Colon (tissue), 2 donors: ENCODE results near the gene BCAR1.
"Not testable (repeated sequence)": the region's sequence is repeated elsewhere in the genome, so short reads cannot be mapped to it uniquely, and the experiment has no call there.

Source experiments
- FAIRE-seq: peaks from 2 replicates; lab custom pipeline; 2012; peaks lifted over from hg19 to GRCh38; lab: Jason Lieb, UNC
- donor health status: control.
- donor health status: control.

BCAR1 gene

DNA sequence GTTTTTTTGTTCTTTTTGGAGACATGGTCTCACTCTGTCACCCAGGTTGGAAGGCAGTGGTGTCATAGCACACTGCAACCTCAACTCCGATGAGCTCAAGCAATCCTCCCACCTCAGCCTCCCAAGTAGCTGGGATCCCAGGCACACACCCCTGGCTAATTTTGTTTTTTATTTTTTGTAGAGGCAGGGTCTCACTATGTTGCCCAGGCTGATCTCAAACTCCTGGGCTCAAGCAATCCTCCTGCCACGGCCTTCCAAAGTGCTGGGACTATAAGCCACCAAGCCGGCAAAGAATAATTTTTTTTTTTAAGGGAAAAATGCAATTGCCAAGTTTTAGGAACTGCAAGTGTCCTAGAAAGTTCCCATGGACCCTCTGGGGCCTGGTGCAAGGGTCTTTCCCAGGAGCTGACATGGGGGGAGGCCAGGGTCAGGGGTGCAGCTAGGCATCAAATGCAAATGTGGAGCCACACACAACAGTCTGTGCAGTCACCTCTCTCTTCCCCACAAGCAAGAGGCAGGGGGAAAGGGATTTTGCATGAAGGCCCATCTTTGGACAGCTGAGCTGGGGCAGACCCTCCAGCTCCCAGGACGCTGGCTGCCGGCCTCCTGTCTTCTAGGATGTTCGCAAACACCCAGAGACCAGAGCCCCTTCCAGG, 20.1 kb upstream of the BCAR1 start:
- FAIRE-seq: no peak

DNA sequence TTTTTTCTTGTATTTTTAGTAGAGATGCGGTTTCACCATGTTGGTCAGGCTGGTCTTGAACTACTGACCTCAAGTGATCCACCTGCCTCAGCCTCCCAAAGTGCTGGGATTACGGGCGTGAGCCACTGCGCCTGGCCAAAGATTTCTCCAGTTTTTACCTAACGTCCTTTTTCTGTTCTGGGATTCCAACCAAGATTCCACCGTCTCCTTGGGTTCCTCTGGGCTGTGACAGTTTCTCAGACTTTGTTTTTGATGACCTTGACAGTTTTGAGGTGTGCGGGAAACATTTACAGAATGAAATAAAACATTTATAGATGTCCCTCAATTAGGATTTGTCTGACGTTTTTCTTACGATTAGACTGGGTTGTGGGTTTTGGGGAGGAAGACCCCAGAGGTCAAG, 17.9 kb upstream of the BCAR1 start:
- FAIRE-seq: not testable (repeated sequence)

DNA sequence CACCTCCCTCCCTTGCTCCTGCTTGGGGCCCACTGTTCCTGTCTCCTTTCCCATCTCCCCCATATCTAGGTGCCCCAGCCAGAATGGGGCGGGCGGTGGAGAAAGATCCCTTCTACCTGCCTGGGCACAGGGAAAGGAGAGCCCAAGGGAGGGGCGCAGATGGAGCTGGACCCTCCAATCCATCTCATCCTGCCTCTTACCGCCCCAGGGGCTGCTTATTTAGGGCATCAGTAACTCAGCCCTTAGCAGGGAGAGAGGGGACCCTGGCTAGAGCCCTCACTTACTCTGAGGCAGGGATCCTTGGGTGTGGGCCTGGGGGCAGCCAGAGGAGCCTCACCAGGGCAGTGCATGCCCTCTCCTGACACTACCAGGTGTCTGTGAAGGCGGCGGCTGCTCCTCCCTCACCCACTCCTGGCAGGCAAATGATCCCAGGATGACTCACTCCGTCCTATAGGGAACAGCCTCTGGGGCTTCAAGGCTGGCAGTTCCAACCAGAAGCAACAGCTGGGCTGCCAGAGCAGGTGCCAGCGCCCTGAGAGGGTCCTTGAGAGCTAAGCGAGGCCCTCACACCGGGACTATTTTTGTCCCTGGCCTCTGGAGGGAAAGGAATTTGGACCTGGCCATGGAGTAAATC, 16.3 kb upstream of the BCAR1 start:
- FAIRE-seq: no peak

DNA sequence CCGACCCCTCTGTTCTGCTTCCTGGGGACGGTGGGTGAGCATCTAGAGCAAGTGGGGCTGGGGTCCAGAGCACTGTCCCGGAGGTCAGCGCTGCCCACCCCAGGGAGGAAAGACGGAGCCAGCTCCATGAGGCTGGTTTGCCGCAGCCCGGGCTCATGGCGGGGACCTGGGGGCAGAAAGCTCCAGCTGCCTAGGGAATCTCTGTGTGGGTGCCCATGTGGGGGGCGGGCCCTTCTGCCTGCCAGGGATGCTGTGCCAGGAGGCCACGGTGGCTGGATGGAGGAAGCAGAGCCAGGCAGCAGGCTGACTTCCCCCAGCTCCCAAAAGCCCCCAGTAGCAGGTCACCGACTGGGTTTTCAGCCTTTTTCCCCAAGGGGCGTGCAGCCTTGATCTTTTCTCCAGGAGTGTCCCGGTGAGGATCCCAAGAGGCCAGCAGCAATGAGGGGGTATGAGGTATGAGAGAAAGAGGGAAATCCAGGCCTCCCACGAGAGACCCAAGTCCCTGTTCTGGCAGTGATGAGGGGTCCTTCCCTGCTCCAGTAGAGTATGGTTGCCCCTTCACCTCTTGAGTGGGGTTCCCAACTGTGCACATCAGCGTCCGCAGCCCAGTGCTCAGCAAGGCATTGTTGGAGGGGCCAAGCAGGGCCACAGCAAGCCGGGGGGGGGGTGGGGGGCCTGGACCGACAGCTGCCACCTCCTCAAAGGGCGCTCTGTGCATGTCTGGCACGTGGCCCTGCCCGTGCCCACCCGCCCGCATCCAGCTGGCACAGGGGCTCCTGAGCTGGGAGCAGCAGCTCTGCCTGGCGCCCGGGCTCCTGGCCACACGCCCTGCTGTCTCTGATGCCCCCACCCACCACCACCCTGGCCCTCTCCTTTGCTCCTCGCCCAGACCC, 15.6 kb upstream of the BCAR1 start:
- no peak for FAIRE-seq

DNA sequence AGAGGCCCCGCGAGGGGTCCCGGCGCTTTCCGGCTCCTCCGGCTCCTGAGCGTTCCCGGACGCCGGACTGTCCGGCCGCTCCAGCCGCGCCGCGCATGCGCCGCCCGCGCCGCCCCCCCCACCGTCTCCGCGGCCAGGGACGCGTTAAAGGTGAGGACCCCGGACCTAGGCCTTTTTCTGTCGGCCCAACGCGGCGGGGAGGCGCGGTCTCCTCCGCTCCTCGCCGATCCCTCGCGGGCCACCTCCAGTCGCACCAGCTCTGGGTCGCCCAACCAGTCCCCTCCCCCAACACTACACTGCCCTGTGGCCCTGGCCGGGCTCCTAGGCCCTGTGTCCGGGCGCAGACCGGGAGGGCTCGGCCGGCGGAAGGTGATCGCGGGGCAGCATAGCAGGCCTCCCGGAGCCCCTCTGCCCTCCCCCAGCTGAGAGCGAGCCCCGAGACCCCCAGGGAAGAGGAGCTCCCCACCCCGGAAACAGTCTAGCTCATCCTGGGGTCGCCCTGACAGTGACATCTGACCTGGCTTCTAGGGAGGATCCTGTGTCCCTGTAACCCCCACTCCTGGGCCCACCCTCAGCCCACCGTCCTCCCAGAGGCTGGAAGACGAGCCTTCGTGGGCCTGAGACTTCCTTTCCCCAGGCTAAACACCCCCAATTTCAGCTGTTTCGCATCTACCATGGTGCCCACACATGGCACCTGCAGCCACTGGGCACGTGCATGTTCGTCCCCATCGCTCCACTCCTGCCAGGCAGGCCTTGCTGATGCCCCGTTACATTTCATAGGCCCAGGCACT, 14.7 kb upstream of the BCAR1 start:
- FAIRE-seq: no peak

DNA sequence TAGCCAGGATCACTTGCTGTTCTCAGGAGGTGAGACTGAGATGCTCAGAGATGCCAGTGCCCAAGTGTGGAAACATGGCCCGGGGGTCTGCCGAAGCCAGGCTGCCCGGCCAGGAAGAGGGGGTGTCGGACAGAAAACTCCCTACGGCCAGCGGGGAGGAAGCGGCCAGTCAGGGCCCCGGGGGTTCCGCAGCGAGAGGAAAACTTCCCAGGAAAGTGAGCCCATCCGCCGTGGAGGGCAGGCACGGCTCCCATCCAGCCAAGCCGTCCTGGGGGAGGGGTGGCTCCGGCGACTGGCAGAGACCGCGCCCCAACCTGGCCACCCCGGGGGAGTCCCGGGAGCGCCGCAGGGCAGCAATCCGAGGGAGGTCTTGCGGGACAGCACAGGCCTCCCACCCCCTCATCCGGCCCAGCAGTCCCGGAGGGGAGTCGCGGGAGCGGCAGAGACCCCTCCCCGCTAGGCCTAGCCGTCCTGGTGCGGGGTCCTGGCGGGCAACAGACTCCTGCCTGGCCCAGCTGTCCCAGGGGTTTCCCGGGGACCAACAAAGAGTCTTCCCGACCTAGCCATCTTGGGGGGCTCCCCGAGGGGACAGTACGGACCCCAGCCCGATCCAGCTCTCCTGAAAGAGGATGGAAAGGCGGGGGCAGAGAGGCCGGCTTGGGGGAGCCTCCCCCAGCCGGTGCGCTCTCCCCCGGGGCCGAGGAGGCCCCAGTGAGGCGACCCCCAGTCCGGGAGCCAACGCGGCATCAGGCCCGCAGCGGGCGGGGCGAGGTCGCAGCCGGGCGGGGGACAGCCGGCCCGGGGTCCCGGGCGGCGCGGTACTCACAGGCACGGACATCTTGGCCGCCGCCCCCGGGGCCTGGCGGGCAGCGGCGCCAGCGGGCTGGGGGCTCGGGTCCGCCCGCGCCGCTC, 13.8 kb upstream of the BCAR1 start:
- no peak for FAIRE-seq

DNA sequence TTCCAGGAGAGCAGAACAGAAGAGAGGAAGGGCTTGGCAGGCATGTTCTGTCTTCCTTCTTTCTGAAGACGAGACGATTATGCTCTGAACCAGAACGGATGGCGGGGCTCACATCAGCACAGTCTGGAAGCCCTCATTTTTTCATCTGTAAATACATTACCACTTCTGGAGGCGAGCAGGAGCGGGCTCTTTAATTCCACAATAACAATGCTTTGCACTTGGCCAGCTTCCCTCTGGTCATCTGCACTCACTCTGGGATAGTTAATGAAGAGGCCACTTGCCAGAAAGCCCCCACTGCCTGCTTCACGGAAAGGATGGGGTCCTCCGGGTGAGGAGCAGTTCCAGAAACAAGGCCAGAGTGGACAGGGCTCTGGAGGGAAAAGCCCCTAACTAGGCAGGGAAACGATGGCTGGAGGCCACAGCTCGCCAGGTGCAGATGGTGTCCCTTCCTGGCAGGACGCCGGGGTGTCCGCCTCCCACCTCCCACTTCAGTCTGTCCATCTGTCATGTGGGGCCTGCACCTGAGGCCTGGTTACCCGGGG, 13.1 kb upstream of the BCAR1 start:
- FAIRE-seq: no peak

DNA sequence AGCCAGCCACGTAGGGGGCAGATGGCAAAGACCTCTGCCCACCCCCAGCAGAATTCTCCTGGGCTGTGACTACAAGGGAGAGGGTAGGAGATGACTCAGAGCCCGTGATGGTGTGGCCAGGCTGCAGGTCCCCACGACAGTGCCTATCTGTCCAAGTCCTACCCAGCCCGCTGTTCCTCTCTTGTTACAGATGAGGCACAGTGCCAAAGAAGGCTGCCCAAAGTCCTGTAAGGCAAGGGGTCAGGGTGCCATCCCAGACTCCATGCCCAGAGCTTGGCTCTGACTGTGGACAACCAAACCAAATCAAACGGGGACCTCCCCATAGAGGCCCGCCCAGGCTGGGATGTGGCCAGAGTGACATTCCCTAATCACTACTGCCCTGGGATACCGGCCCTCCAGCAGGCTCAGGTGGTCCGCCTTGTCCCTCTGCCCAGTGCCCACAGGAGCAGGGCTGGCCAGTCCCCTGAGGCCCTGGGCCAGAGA, 12.6 kb upstream of the BCAR1 start:
- no peak for FAIRE-seq

DNA sequence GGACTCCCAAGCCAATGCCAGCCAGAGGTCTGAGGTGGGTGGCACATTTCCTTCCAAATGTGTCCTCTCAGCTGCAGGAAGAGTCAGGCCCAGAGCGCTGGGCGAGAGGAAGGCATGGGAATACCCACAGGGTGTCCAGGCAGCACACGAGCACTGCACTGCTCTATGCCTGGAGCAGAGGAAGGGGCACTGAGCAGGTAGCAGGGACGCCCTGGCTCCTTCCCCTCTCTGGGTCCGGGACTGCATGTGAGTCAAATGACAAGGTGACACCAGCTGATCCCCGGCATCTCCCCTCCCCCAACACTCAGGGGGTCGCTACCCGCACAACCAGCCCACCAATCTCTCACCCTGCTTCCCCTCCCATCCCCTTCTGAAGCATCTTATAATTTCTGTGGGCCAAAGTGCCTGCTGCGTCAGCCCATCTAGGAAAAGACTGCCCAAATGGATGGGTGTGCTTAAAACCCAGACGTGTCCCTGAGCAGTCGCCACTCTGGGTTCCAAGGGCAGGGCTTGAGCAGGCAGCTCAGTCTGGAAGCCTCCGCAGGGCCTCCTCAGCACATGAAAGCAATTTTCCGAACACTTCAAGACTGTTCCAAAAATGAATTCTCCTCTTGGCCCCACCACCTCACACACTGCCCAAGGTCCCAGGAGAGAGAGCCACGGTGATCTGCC, 12.0 kb upstream of the BCAR1 start:
- FAIRE-seq: no peak

DNA sequence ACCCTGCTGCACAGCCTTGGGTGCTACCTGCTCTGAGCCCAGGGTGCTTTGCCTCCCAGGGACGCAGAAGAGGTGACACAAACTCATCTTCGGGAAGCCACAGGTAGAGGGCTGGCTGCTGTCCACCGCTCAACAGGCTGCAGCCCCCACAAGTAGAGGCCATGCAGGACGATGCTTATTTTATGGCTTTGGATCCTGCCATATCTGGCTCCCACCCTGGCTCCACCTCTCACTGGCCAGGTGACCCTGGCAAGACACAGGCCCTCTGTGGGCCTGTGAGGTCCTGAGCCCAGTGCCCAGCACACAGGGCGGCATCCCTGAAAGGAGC, 11.3 kb upstream of the BCAR1 start:
- FAIRE-seq: no peak

DNA sequence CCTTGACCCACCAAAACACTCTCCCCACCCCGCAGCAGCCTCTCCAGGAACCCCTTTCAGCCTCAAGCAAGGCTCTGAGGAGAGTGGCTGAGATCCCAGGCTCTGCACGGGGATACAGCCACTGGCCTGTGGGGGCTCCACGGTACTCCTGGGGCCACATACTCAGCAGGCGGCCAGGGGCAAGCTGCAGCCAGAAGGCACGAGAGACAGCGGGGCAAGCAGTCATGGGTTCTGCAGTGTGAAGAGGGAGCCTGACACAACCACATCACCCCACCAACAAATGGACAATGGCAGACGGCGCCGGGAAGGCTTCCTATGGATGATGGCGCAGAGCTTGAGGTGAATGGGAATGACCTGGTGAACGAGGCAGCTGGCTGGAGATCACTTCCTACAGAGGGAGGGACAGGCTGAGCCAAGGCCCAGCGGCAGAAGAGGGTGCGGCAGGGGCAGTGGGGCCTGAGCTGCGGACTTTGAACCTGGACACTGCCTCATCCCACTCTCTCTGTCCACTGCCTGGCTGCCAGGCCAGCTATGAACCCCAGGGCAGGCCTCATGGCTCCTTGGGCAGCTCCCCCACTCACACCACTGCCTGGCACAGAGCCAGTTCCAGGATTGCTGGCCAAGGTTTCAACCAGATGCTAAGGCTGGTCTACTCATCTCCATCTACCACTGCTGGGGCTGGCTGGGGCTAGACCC, 10.8 kb upstream of the BCAR1 start:
- no peak for FAIRE-seq

DNA sequence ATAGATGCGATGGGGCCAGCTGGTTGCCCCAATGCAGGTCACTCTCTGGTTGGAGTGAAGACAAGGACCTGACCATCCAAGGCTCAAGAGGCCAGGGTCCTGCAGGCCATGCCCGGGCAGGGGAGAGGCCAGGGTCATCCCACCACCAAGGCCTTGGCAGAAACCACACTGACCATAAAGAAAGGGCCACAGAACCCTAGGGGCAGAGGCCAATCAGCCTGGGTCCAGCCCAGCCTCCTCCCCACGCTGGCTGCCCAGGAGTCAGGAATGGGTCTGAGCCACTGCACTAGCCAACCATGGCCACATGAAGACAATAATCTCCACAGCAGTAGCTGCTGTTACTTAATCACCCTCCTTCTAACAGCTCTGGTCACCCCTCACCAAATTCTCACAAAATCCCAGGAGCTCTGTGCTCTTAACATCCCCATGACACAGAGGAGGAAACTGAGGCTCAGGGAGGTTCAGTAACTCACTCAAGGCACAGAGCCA, 10.2 kb upstream of the BCAR1 start:
- no peak for FAIRE-seq

DNA sequence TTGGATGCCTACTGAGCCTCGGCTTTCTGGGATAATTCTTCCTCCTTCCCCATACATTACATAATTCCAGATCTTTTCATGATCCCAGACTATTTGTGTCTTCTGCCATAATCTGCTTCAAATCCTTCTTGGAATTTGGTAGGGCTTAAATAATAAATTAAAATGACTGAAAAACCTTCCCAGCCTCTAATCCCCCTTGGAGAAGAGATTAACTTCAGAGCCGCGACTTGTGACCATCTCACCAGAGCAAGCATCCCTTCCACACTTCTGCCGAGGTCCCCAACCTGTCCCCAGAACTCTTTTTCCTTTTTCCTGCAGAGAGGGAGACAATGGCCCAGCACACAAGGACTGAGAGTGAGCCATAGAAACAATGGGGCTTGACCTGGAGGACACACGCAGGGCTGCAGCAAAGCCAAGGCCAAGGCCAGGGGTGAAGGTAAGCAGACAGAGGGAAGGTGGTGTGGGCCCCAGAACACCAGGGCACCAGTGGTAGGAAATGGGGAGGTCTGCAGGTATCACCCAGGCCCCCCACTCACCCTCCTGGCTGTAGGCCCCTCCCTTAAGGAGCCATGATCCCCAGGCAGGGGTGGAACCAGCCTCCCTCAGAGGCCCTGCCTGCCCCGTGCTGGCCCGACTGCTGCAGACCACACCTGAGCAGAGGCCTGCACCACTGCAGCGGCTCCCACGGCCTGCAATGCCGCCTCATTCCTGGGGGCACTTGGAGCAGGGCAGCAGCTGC, 9.6 kb upstream of the BCAR1 start:
- no peak for FAIRE-seq

DNA sequence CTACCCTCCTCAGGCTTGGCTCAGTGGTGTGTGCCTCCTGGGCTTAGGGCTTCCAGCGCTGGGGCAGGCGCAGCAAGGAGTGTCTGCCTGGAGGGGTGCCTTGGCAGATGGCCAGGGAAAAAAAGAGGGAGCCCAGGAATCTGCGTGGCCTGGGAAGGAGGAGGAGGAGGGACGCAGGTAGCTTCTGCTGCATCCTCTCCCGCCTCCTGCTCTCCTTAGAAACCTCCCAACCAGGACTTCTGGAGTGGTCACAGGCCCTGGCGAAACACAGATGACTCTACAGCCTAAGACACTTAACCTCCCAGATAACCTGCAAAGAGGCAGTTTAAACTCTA, 7.3 kb upstream of the BCAR1 start:
- FAIRE-seq: no peak

DNA sequence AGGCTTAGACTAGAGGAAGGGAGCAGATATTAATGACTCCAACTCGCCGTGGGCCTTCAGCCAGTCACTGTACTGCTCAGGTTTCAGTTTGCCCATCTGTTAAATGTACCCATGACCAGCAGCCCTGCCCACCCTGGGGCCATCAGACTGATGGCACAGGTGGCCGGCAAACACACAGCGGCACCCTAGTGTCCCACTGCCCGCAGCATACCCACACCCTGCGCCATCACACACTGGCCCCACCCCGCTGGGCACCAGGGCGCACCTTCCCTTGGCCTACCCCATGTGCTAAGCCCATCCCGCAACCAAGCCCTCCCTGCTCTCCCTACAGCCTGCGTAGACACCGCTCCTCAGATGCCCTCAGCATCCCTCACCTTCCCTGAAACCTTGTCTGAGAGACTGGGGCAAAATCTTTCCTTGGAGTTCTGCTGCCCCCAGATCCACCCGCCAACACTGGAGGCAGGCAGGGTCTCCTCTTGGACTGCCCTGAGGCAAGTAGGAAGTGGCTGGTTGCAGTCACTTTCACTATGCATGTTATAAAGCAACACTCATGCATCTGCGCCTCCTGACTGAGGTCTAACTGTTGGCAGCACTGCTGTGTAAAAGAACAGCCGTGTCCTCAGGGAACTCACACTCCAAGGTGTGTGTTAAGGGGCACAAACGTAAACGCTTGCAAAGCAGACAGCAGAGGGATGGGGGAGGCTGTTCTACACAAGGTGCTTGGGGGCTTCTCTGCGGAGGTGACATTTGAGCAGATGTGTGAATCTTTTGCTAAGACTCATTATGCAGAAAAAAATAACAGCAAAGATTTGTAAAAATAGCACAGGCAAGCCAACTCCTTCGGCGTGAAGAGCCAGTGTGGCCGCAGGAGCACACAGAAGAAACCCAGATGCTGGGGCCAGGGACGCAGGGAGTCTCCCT, 6.7 kb upstream of the BCAR1 start:
- FAIRE-seq: no peak

DNA sequence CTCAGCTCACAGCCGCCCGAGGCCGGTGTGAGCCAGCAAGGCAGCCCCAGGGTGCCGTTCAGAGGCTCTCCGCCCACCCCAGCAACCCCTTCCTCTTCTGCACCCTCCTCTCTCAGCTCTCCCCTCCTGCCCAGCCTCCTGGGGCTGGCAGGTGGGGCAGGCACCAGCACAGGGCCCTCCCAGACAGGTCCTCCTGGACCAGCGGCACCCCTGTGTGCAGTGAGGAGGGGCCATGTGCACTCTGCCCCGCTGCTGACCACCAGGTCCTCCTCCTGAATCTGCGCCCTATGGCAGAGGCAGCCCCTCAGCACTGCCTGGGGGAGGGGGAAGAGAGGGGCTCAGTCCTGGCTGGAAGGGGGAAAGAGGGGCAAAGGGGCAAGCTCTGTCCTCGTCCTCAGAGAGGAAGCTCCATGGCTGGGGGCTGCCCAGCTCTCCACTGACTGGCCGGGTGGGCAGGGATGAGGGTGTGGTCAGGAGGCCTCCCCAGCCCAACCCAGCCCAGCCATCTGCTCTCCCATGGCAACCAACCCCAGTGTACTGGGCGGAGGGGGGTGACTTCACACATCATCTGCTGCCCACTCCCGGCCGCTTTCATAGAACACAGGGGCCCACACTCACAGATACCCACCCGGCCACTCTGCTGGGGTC, 5.4 kb upstream of the BCAR1 start:
- no peak for FAIRE-seq

DNA sequence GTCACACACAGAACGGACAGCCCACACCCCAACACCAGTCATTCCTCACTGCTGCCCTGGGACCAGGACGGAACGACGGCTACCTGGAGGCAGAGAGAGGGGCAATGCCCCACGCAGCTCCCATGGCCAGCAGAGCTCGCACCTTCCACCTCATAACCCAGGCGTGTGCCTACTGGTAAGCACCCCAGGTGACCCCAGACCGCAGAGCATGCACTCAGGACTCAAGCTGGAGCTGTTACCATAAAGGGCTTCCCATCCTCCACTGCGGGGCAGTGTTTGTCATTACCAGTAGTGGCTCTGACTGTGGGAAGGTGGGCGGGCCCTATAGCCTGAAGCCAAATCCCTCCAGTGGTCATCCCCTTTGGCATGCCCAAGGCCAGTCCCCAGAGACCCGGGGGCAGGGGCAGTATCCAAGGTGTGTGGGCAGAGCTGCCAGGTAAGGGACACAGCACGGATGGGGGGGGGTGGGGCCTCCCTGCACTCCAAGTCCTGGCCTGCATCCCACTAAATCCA, 4.7 kb upstream of the BCAR1 start:
- FAIRE-seq: no peak
